GM21825 (cell line): ENCODE data around the gene MAGED4.
"Not testable (repeated sequence)": the region's sequence is repeated elsewhere in the genome, so short reads cannot be mapped to it uniquely, and the experiment has no call there.

Experiments used
- ATAC-seq: cut with Tn5 transposase; IDR thresholded peaks from one replicate; pipeline ENCODE4 v1.9.1; 2021; ENCODE audit warnings: mild to moderate bottlenecking, moderate library complexity; ENCODE audit not compliant: unreplicated experiment

Gene MAGED4

DNA sequence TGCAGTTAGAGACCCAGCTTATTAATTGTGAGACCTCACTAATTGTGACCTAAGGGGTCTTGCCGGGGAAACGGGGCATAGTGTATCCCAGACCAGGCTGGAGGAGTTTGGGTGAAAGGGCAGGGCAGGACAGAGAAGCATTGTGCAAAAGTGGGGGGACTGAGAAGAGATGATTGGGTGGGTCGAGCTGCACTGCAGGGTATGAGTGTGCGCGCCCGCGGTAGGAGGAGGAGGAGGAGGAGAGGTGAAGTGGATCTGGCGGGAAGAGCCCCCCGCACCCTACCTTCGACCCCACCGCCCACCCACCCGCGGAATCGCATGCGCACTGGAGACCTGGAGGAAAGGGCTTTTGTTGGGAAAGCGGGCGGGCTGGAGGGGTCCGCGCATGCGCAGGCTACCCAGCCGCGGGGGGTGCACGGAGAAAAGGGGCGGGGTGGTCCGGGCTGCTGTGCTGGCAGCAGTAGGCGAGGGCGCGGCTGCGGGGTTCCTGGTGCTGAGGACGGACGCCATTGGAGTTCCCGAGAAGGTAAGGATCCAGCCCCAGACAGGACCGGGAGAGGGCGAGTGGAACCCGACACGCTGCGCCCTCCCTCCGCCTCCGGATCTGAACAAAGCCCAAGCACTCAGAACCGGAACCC is at the start of gene MAGED4:
TSS of gene MAGED4 (plus strand) at position 449 of the 638 bp plus-strand sequence. CDS start 1,035 bp downstream, outside the sequence.
- ATAC-seq, result not testable (repeated sequence)

DNA sequence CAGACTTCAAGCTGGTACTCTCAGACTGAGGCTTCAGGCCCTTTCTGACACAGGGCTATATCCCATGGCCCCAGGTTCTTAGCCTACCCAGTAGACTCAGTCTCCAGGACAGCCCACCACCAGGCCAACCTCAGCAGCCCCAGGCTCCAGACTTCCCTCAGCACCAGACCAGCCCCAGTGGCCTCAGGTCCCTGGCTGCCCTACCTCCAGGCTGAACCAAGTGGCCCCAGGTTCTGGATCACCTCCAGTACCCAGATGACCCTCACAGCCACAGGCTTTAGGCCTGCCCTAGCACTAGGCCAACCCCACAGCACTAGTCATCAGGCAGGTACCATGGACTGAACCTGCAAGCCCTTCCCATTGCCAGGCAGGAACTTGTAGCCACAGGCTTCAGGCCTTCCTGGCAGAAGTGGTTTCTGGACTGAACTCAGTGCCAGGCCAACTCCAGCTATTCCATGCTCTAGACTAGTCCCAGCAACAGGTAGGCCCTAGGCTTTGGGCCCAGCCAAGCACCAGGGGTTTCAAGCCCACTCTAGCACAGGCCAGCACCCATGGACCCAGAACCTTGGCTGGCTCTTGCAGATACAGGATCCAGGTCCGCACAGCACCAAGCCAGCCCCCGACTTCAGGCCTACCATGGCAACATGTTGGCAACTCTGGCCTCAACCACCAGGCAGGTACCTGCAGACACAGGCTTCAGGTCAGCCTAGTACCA is 45.7 kb upstream of the MAGED4 start:
- no peak for ATAC-seq

DNA sequence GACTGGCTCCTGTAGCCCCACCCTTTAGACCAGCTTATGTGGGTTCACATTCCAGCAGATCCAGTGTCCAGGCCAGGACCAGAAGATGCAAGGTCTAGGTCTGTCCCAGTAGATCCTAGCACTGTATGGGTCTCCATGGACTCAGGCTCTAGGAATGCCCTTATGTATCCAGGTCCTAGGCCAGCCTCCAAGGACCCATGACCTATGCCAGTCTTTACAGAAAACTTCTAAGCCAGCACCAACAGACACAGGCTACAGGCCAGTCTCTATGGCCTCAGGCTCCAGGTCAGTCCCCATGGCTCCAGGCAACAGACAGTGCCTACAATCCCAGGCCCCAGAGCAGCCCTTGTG is 45.2 kb upstream of the MAGED4 start:
- ATAC-seq, result no peak

DNA sequence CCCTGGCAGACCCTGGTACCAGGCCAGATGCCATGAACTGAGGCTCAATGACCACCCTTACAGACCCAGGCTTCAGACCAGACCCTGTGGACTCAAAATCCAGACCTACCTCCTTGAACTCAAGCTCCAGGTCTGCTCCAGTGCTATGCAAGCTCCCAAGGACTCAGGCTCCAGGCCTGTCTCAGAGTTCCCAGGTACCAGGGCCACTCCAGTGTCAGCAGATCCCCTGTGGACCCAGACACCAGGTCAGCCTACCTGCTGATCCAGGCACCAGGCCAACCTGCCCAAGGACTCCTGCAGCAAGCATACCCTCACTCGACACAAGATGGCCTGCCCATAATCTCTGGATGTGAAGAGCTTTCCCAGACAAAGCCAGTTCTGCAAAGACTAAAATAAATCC is 44.7 kb upstream of the MAGED4 start:
- ATAC-seq, result no peak

DNA sequence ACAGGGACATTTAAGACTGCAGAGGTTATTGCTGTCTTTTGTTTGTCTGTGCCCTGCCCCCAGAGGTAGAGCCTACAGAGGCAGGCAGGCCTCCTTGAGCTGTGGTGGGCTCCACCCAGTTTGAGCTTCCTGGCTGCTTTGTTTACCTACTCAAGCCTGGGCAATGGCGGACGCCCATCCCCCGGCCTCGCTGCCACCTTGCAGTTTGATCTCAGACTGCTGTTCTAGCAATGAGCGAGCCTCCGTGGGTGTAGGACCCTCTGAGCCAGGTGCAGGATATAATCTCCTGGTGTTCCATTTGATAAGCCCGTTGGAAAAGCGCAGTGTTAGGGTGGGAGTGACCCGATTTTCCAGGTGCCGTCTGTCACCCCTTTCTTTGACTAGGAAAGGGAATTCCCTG is 34.0 kb upstream of the MAGED4 start:
- ATAC-seq, result not testable (repeated sequence)

DNA sequence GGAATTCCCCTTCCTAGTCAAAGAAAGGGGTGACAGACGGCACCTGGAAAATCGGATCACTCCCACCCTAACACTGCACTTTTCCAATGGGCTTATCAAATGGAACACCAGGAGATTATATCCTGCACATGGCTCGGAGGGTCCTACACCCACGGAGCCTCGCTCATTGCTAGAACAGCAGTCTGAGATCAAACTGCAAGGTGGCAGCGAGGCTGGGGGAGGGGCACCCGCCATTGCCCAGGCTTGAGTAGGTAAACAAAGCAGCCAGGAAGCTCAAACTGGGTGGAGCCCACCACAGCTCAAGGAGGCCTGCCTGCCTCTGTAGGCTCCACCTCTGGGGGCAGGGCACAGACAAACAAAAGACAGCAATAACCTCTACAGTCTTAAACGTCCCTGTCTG is 24.5 kb upstream of the MAGED4 start:
- not testable (repeated sequence) for ATAC-seq

GRCh38 chrX:52166840-52167239 is 17.8 kb upstream of the MAGED4 start:
- ATAC-seq, result no peak

GRCh38 chrX:52171055-52171454 is 13.6 kb upstream of the MAGED4 start:
- not testable (repeated sequence) for ATAC-seq

DNA sequence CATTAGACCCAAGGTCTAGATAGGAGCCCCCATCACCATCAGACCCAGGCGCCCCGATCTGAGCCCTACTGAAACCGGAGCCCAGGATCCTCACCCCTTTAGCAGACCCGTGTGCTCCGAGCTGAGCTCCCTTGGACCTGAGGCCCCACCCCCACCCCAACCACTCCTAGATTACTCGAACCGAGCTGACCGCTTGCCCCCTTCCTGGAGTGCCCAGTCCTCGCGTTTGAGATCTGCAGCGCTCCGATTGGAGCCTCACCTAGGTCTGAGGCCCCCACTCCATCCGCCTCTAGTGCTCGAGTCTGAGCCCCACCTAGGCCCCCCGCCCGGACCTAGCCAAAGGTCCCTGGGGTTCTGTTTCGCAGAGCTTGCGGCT is 378 bp downstream of the MAGED4 start:
- not testable (repeated sequence) for ATAC-seq

GRCh38 chrX:52211405-52211804 is 26.7 kb downstream of the MAGED4 start:
- ATAC-seq, result not testable (repeated sequence)

GRCh38 chrX:52213276-52213675 is 28.6 kb downstream of the MAGED4 start:
- ATAC-seq, result no peak

DNA sequence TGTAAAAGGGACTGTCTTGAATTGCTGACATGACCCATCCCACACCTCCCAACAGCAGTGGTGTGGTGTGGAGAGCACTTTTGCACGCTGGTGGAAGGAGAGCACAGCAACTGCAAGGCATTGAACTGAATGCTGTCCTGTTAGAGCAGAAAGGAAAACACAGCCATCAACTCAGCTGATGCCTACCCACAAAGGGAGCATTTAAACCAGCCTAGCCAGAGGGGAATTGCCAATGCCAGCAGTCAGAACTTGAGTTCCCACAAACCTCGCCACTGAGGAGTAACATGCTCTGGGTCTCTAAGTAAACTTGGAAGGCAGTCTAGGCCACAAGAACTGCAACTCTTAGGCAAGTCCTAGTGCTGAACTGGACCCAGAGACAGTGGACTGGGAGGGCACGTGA is 31.9 kb downstream of the MAGED4 start:
- no peak for ATAC-seq

GRCh38 chrX:52217494-52218160 is 32.9 kb downstream of the MAGED4 start:
- ATAC-seq, result no peak

GRCh38 chrX:52220936-52221335 is 36.2 kb downstream of the MAGED4 start:
- ATAC-seq, result no peak
